ENCODE results near the gene IGFBPL1. TPM values are rescaled to one million over a fixed set of nuclear protein-coding genes. Genes with fewer than 3 reads are reported as not detected.
A peak's percentile ranks its signal among the peaks of the same experiment; 100 is the strongest.

Gene IGFBPL1
- total RNA-seq, 1 donor: 0.36 TPM

- DNase-seq (ENCODE audit: insufficient read length, low spot score, missing footprints): no peak
- Histone ChIP-seq H3K4me1 (ENCODE audit: insufficient read depth, low read length) (no peaks in the 10 kb centered on the region), H3K27ac (ENCODE audit: low read depth, low read length) (no peak overlapping the region), H3K36me3 (ENCODE audit: insufficient read depth, low read length) (no peaks in the 10 kb centered on the region), H3K79me2 (ENCODE audit: insufficient read depth, low read length) (no peaks in the 10 kb centered on the region), H2AFZ (ENCODE audit: low read length) (no peak overlapping the region), H4K20me1 (ENCODE audit: insufficient read depth, low read length) (no peaks in the 10 kb centered on the region), H3K27me3 (ENCODE audit: insufficient read depth, low read length) (peaks cover 46% of the 10 kb centered on the region), H3K4me2 (ENCODE audit: insufficient read depth, low read length) (no peak overlapping the region), H3K9me3 (ENCODE audit: low read depth, low read length) (no peaks in the 10 kb centered on the region), H3K4me3 (ENCODE audit: insufficient read depth, low read length) (no peak overlapping the region)
- no peak for TF ChIP-seq CTCF (IDR thresholded peaks at IDR 0.05; ENCODE audit: extremely low read depth, low read depth, low read length)
Measured at GRCh38 chr9:38372762-38373619, 51.3 kb downstream of the IGFBPL1 start.

- H3K9me3 ChIP-seq (ENCODE audit: low read depth, low read length): no peaks in the 10 kb centered on the region
- H3K36me3 ChIP-seq (ENCODE audit: insufficient read depth, low read length): no peaks in the 10 kb centered on the region
- no peak overlapping the region for H3K4me2 ChIP-seq (ENCODE audit: insufficient read depth, low read length)
- TF ChIP-seq CTCF (IDR thresholded peaks at IDR 0.05; ENCODE audit: extremely low read depth, low read depth, low read length): peak; percentile 26
- DNase-seq (ENCODE audit: insufficient read length, low spot score, missing footprints): no peak
- no peaks in the 10 kb centered on the region for H3K4me1 ChIP-seq (ENCODE audit: insufficient read depth, low read length)
- H3K79me2 ChIP-seq (ENCODE audit: insufficient read depth, low read length): no peaks in the 10 kb centered on the region
- no peak overlapping the region for H3K4me3 ChIP-seq (ENCODE audit: insufficient read depth, low read length)
- H3K27ac ChIP-seq (ENCODE audit: low read depth, low read length): no peak overlapping the region
- H2AFZ ChIP-seq (ENCODE audit: low read length): no peak overlapping the region
- no peaks in the 10 kb centered on the region for H4K20me1 ChIP-seq (ENCODE audit: insufficient read depth, low read length)
- H3K27me3 ChIP-seq (ENCODE audit: insufficient read depth, low read length): peaks cover 41% of the 10 kb centered on the region
Measured at GRCh38 chr9:38371495-38371894, 52.8 kb downstream of the IGFBPL1 start.

- no peak for DNase-seq (ENCODE audit: insufficient read length, low spot score, missing footprints)
- Histone ChIP-seq H4K20me1 (ENCODE audit: insufficient read depth, low read length) (no peaks in the 10 kb centered on the region), H3K9me3 (ENCODE audit: low read depth, low read length) (no peaks in the 10 kb centered on the region), H3K4me3 (ENCODE audit: insufficient read depth, low read length) (no peak overlapping the region), H3K79me2 (ENCODE audit: insufficient read depth, low read length) (no peaks in the 10 kb centered on the region), H3K27ac (ENCODE audit: low read depth, low read length) (no peak overlapping the region), H3K36me3 (ENCODE audit: insufficient read depth, low read length) (no peaks in the 10 kb centered on the region), H3K4me1 (ENCODE audit: insufficient read depth, low read length) (no peaks in the 10 kb centered on the region), H3K4me2 (ENCODE audit: insufficient read depth, low read length) (no peak overlapping the region), H3K27me3 (ENCODE audit: insufficient read depth, low read length) (peaks cover 36% of the 10 kb centered on the region), H2AFZ (ENCODE audit: low read length) (no peak overlapping the region)
- TF ChIP-seq CTCF (IDR thresholded peaks at IDR 0.05; ENCODE audit: extremely low read depth, low read depth, low read length): no peak
Measured at GRCh38 chr9:38370176-38370575, 54.1 kb downstream of the IGFBPL1 start.

GRCh38 chr9:38368731-38369130, 55.5 kb downstream of the IGFBPL1 start:
- no peaks in the 10 kb centered on the region for H3K36me3 ChIP-seq (ENCODE audit: insufficient read depth, low read length)
- H3K27ac ChIP-seq (ENCODE audit: low read depth, low read length): no peak overlapping the region
- H3K27me3 ChIP-seq (ENCODE audit: insufficient read depth, low read length): peaks cover 36% of the 10 kb centered on the region
- no peak overlapping the region for H2AFZ ChIP-seq (ENCODE audit: low read length)
- H3K4me3 ChIP-seq (ENCODE audit: insufficient read depth, low read length): no peak overlapping the region
- no peak for TF ChIP-seq CTCF (IDR thresholded peaks at IDR 0.05; ENCODE audit: extremely low read depth, low read depth, low read length)
- no peaks in the 10 kb centered on the region for H3K9me3 ChIP-seq (ENCODE audit: low read depth, low read length)
- H3K4me2 ChIP-seq (ENCODE audit: insufficient read depth, low read length): no peak overlapping the region
- H3K4me1 ChIP-seq (ENCODE audit: insufficient read depth, low read length): no peaks in the 10 kb centered on the region
- no peak for DNase-seq (ENCODE audit: insufficient read length, low spot score, missing footprints)
- no peaks in the 10 kb centered on the region for H4K20me1 ChIP-seq (ENCODE audit: insufficient read depth, low read length)
- no peaks in the 10 kb centered on the region for H3K79me2 ChIP-seq (ENCODE audit: insufficient read depth, low read length)

Data from osteoblast (primary cell).